Peyer's patch (tissue), 4 donors: ENCODE data around the gene TUBB1. TPM values are rescaled to one million over a fixed set of nuclear protein-coding genes. Genes with fewer than 3 reads are reported as not detected.

Experiments
- DNase-seq, 3 donors: peaks; one replicate each; pipeline ENCODE4 v3.0.0-alpha.2; 2017 to 2019
- H3K27ac ChIP-seq, 4 donors: fragments of 200-600 bp; sonication (generic); one replicate each; pipeline ENCODE4 v1.5.1; 2016 to 2019
- H3K27me3 ChIP-seq, 2 donors: fragments of 200-600 bp; sonication (generic); one replicate each; pipeline ENCODE4 v1.5.1; 2019
- H3K36me3 ChIP-seq, 3 donors: fragments of 200-600 bp; sonication (generic); one replicate each; pipeline ENCODE4 v1.5.1; 2016 to 2019
- H3K4me1 ChIP-seq, 4 donors: fragments of 200-600 bp; sonication (generic); one replicate each; pipeline ENCODE4 v1.5.1; 2016 to 2019
- H3K4me3 ChIP-seq, 4 donors: fragments of 200-600 bp; sonication (generic); 1 replicate in 3 of 4; 2 replicates in 1 of 4; pipeline ENCODE4 v1.5.1; 2016 to 2019; ENCODE audit warnings: mild to moderate bottlenecking in 1 of 4
- H3K9me3 ChIP-seq, 4 donors: fragments of 200-600 bp; sonication (generic); one replicate each; pipeline ENCODE4 v1.5.1; 2016 to 2019; ENCODE audit warnings: mild to moderate bottlenecking in 1 of 4
- POLR2A ChIP-seq, 2 donors: fragments of 450-650 bp; IDR thresholded peaks; one replicate each; pipeline ENCODE4 v1.5.1; 2017; ENCODE audit warnings: antibody characterized with exemption in 2 of 2, mild to moderate bottlenecking in 2 of 2, moderate library complexity in 2 of 2
- total RNA-seq, 4 donors: library from RNA; depleted of rRNA; stranded (reverse); fragments of >200 nt; gene quantifications; one replicate each; pipeline ENCODE4 v1.1.0, GENCODE V29; 2016
- TF ChIP-seq, protein P1 (sequence below), 6 experiments: fragments of 450-650 bp in 4 of 6; fragments of 200-600 bp in 2 of 6; sonication (generic) in 1 of 6; IDR thresholded peaks; one replicate each; pipeline ENCODE4 v1.5.1; 2017 to 2019; ENCODE audit warnings: antibody characterized with exemption in 6 of 6, mild to moderate bottlenecking in 3 of 6, moderate library complexity in 1 of 6

The TUBB1 gene
- total RNA-seq, 4 donors from 2014 or later, result not detected

DNA sequence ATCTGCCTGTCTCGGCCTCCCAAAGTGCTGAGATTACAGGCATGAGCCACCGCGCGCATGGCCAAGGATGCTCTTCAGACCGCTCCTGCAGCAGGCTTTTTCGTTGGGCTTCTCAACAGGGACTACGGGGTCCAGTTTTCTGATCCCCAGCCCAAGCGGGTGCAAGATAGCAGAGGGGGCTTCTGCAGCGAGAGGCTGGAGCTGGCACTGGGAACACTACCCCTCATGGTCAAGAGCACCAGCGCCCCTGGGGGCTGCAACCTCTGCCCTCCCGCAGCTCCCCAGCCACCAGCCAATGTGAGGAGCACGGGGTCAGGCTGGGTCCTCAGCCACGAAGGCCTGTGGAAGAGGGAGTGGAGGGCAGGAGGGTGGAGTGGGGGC lies 18.2 kb upstream of the TUBB1 start:
- Histone ChIP-seq H3K27me3 (no peaks in the 10 kb centered on the region), H3K4me3 (no peak overlapping the region), H3K4me1 (peaks cover 0 to 37% (median 22%) of the 10 kb centered on the region in 4 donors), H3K27ac (no peak overlapping the region), H3K9me3 (no peaks in the 10 kb centered on the region), H3K36me3 (peaks cover 0 to 80% (median 0%) of the 10 kb centered on the region in 3 donors)
- no peak for TF ChIP-seq POLR2A (IDR thresholded peaks at IDR 0.05)
- TF ChIP-seq, protein P1, sequence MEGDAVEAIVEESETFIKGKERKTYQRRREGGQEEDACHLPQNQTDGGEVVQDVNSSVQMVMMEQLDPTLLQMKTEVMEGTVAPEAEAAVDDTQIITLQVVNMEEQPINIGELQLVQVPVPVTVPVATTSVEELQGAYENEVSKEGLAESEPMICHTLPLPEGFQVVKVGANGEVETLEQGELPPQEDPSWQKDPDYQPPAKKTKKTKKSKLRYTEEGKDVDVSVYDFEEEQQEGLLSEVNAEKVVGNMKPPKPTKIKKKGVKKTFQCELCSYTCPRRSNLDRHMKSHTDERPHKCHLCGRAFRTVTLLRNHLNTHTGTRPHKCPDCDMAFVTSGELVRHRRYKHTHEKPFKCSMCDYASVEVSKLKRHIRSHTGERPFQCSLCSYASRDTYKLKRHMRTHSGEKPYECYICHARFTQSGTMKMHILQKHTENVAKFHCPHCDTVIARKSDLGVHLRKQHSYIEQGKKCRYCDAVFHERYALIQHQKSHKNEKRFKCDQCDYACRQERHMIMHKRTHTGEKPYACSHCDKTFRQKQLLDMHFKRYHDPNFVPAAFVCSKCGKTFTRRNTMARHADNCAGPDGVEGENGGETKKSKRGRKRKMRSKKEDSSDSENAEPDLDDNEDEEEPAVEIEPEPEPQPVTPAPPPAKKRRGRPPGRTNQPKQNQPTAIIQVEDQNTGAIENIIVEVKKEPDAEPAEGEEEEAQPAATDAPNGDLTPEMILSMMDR (IDR thresholded peaks at IDR 0.05), result no peak
- no peak for DNase-seq

DNA sequence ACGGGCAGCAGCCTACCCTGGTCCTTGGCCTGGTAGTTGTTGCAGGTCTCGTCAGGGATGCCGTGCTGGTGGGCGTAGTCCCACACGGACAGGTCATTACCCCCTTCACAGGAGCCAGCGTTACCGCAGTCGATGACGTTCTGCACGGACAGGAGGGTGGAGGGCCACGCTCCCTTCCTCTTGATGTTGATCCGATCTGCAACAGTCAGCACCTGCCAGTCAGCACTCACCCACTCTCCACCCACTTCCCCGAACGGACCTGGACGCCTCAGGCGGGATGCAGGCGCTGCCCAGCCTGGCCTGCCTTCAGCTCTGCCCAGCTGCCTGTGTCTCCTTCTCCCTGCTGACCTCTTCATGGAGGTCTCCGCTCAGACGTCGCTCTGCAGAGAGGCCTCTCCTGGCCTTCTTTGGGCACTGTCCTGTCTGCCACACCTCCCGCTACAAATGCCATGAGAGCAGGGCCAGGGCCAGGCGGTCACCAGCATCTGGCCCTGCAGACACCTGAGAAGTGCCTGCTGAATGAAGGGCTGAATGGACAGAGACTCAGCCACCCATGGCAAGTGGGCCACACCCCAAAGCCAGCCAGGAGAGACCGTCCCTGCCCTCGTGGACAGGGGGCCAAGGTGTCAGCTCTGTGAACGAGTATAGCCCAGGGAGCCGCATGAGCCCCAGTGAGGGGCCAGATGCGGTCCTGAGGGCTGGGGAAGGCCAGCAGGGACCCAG lies 17.6 kb upstream of the TUBB1 start:
- Histone ChIP-seq H3K36me3 (peaks cover 0 to 75% (median 0%) of the 10 kb centered on the region in 3 donors), H3K27me3 (no peaks in the 10 kb centered on the region), H3K9me3 (no peaks in the 10 kb centered on the region), H3K4me1 (peaks cover 0 to 40% (median 23%) of the 10 kb centered on the region in 4 donors), H3K27ac (peak overlapping the region in 1 of 4 donors; percentile 5), H3K4me3 (no peak overlapping the region)
- no peak for DNase-seq
- TF ChIP-seq, protein P1 (IDR thresholded peaks at IDR 0.05), result no peak
- no peak for TF ChIP-seq POLR2A (IDR thresholded peaks at IDR 0.05)

DNA sequence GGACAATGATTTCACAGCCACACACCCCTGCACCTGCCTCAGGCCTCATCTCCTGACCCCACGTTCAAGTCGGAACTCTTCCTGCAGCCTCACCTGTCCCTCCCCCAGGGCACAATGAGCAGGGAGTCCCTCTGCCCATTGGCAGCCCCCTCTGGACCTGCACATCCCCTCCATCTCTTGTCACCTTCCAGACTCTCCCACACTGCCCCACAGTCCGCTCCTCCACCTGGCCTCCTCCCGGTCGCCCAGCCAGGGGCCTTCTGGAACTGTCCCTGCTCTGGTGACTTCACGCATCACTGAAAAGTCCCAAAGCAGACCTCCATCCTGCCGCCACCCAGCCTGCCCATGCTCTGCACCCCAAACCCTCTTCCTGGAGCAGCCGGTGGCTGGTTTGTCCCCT lies 16.8 kb upstream of the TUBB1 start:
- Histone ChIP-seq H3K27ac (peak overlapping the region in 1 of 4 donors; percentile 17), H3K27me3 (no peaks in the 10 kb centered on the region), H3K4me3 (no peak overlapping the region), H3K4me1 (peaks cover under 1 to 40% (median 24%) of the 10 kb centered on the region in 4 donors), H3K9me3 (no peaks in the 10 kb centered on the region), H3K36me3 (peaks cover 0 to 67% (median 0%) of the 10 kb centered on the region in 3 donors)
- no peak for DNase-seq
- TF ChIP-seq, protein P1 (IDR thresholded peaks at IDR 0.05), result no peak
- TF ChIP-seq POLR2A (IDR thresholded peaks at IDR 0.05), result no peak

DNA sequence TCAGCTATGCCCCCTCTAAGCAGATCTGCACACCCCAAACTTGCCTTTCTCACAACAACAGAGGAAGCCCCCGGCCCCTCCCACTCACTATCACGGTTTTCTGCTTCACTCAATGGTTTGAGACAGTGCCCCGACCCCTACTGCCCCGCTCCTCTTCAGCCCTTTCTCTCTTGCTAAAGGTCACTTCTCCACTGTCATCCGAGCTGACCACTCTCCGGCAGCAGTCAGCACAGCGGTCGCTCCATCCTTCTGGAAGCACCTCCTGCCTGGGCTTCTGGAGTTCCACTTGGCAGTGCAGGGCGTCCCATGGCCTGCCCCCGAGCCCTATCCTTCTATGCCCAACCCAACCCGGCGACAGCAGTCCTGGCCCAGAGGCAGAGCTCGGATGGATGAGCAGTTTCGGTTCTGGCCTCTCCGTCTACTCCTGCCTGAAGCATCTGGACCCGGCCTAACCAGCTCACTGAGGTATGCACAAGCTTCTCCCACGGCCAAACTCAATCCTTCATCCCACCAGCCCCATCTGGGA lies 16.3 kb upstream of the TUBB1 start:
- no peak for DNase-seq
- no peaks in the 10 kb centered on the region for H3K27me3 ChIP-seq
- H3K9me3 ChIP-seq, result no peaks in the 10 kb centered on the region
- peaks cover 3 to 40% (median 26%) of the 10 kb centered on the region in 4 donors for H3K4me1 ChIP-seq
- TF ChIP-seq, protein P1 (IDR thresholded peaks at IDR 0.05), result no peak
- TF ChIP-seq POLR2A (IDR thresholded peaks at IDR 0.05), result no peak
- peaks cover 0 to 61% (median 0%) of the 10 kb centered on the region in 3 donors for H3K36me3 ChIP-seq
- H3K27ac ChIP-seq, result peak overlapping the region in 1 of 4 donors; percentile 99
- no peak overlapping the region for H3K4me3 ChIP-seq

DNA sequence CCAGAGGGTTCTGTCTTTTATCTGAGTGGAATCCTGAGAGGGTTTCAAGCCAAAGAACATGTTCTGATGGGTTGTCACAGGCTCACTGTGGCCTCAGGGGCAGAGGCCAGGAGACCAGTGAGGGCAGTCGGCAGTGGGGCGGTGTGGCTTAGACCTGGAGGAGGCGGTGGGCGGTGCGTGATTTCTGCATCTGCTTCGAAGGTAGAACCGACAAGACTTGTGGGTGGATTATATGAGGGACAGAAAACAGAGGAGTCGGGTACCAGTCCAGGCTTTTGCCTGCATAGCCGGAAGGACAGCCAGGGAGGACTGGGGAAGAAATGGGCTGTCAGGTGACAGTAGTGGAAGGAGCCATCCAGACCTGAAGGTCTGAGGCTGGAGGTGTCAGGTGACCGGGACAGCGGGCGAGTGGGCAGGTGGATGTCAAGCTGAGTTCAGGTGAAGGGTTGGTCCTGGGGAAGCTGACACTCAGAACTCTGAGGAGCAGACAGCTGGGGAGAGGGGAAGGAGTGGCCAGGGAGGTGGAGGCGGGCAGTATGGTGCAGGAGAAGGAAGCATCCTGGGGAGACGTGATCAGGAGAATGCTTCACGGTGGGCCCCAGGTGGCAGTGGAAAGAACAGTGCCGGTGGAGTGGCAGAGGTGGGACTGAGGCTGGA lies 15.3 kb upstream of the TUBB1 start:
- DNase-seq, result peak in 1 of 3 donors; percentile 27
- no peaks in the 10 kb centered on the region for H3K9me3 ChIP-seq
- H3K27me3 ChIP-seq, result no peaks in the 10 kb centered on the region
- TF ChIP-seq POLR2A (IDR thresholded peaks at IDR 0.05), result no peak
- TF ChIP-seq, protein P1 (IDR thresholded peaks at IDR 0.05), result no peak
- H3K27ac ChIP-seq, result peak overlapping the region; percentile 91 to 99 (median 94)
- peaks cover 0 to 52% (median 0%) of the 10 kb centered on the region in 3 donors for H3K36me3 ChIP-seq
- H3K4me3 ChIP-seq, result peak overlapping the region; percentile 66 to 88 (median 81)
- H3K4me1 ChIP-seq, result peaks cover 3 to 40% (median 28%) of the 10 kb centered on the region in 4 donors
